ENCODE measurements around the gene HMOX2.

GRCh38 chr16:4428500-4428899 lies 47.7 kb upstream of the HMOX2 start:
- no peak for TF ChIP-seq CTCF (IDR thresholded peaks at IDR 0.05; ENCODE audit: low read depth, low read length, poor library complexity, severe bottlenecking)
- no peak for TF ChIP-seq EZH2phosphoT487 (IDR thresholded peaks at IDR 0.05; ENCODE audit: borderline replicate concordance, low read length)
